GM18870 (cell line): Measurements from ENCODE around the gene DGKZ.

Experiments
- ATAC-seq: cut with Tn5 transposase; IDR thresholded peaks from one replicate; pipeline ENCODE4 v1.9.1; 2021; ENCODE audit warnings: moderate library complexity; ENCODE audit not compliant: unreplicated experiment

The DGKZ gene

GRCh38 chr11:46391578-46392420, 44.5 kb downstream of the DGKZ start, which contains the start of gene CHRM4:
CHRM4 (minus strand) TSS chr11:46391776; CDS start chr11:46386557, 5,219 bp downstream.
- ATAC-seq, result no peak

- no peak for ATAC-seq
These were observed 45.4 kb downstream of the DGKZ start for GRCh38 chr11:46392421-46393230.

- no peak for ATAC-seq
These were observed 46.0 kb downstream of the DGKZ start for GRCh38 chr11:46393231-46393616.

- no peak for ATAC-seq
These were observed 46.5 kb downstream of the DGKZ start for GRCh38 chr11:46393759-46394158.

- ATAC-seq, result no peak
These were observed 50.3 kb downstream of the DGKZ start for GRCh38 chr11:46397526-46397925.

GRCh38 chr11:46402957-46403902, 56.0 kb downstream of the DGKZ start:
- no peak for ATAC-seq

GRCh38 chr11:46404476-46405017, 57.3 kb downstream of the DGKZ start:
- ATAC-seq, result no peak

- no peak for ATAC-seq
These were observed 60.4 kb downstream of the DGKZ start for GRCh38 chr11:46407635-46408034.

GRCh38 chr11:46408407-46408986, 61.2 kb downstream of the DGKZ start:
- no peak for ATAC-seq

GRCh38 chr11:46410021-46410420, 62.8 kb downstream of the DGKZ start:
- ATAC-seq, result no peak

GRCh38 chr11:46413760-46414465, 66.7 kb downstream of the DGKZ start:
- no peak for ATAC-seq

- ATAC-seq, result no peak
These were observed 67.2 kb downstream of the DGKZ start for GRCh38 chr11:46414466-46414796.

GRCh38 chr11:46414879-46415278, 67.6 kb downstream of the DGKZ start:
- ATAC-seq, result no peak

GRCh38 chr11:46417711-46418110, 70.4 kb downstream of the DGKZ start:
- no peak for ATAC-seq

GRCh38 chr11:46418751-46419150, 71.5 kb downstream of the DGKZ start:
- no peak for ATAC-seq

GRCh38 chr11:46420513-46420912, 73.2 kb downstream of the DGKZ start:
- ATAC-seq, result no peak

- ATAC-seq, result no peak
These were observed 74.1 kb downstream of the DGKZ start for GRCh38 chr11:46421257-46421880.

- no peak for ATAC-seq
These were observed 75.3 kb downstream of the DGKZ start for GRCh38 chr11:46422588-46422987.
